ENCODE results near the gene CCDC121. TPM values are rescaled to one million over a fixed set of nuclear protein-coding genes. Genes with fewer than 3 reads are reported as not detected.

Gene CCDC121
- total and polyA plus RNA-seq, 9 of the 15 experiments (the other 6 are each of a cell fraction or from before 2014, with no cell fraction given): 2.2 to 4.7 (median 4.1) TPM

- no peak for TF ChIP-seq ZBTB12 (CRISPR knock-in tag; IDR thresholded peaks at IDR 0.05)
- TF ChIP-seq SMAD4 (CRISPR knock-in tag; conservative IDR thresholded peaks at IDR 0.05): no peak
- TF ChIP-seq ZBTB34 (CRISPR knock-in tag; IDR thresholded peaks at IDR 0.05): no peak
- TF ChIP-seq ELF4 (CRISPR knock-in tag; IDR thresholded peaks at IDR 0.05): no peak
- TF ChIP-seq CEBPB (tag; IDR thresholded peaks at IDR 0.05): no peak
- TF ChIP-seq TRIM24 (IDR thresholded peaks at IDR 0.05): no peak
- peak; percentile 67 for TF ChIP-seq ELF1 (tag; IDR thresholded peaks at IDR 0.05)
- TF ChIP-seq ZHX1 (conservative IDR thresholded peaks at IDR 0.05; ENCODE audit: low read length): no peak
- peak; percentile 39; the same call in 1 of the 2 replicates for TF ChIP-seq L3MBTL2 (IDR thresholded peaks at IDR 0.05)
- TF ChIP-seq KLF1 (tag; IDR thresholded peaks at IDR 0.05): 0 out of 2 replicates have a peak, but pooled peaks have one; percentile 17
- TF ChIP-seq ZC3H8 (IDR thresholded peaks at IDR 0.05): no peak
- TF ChIP-seq TCF7 (IDR thresholded peaks at IDR 0.05; ENCODE audit: borderline replicate concordance): peak; percentile 42; the same call in 1 of the 2 replicates
- no peak for TF ChIP-seq STAT6 (CRISPR knock-in tag; IDR thresholded peaks at IDR 0.05)
- no peak for TF ChIP-seq NFYB (IDR thresholded peaks at IDR 0.05; ENCODE audit: extremely low read depth, insufficient read length)
- no peak for TF ChIP-seq NCOA6 (IDR thresholded peaks at IDR 0.05)
- TF ChIP-seq FOXO4 (CRISPR knock-in tag; IDR thresholded peaks at IDR 0.05): no peak
Measured at GRCh38 chr2:27628767-27629709, at the start of gene CCDC121, which contains the start of gene GPN1 (continued).

All from K562 (cell line).